Epithelial cell of prostate (primary cell): Measurements from ENCODE around the gene ARID5A.
"Not testable (repeated sequence)": the region's sequence is repeated elsewhere in the genome, so short reads cannot be mapped to it uniquely, and the experiment has no call there.

Source experiments
- DNase-seq: peaks from one replicate; pipeline ENCODE4 v3.0.0-alpha.2; 2011; ENCODE audit warnings: low read depth, low spot score
- H3K27ac ChIP-seq: fragments of 450-650 bp; 2 replicates; pipeline ENCODE4 v1.5.1; 2017; ENCODE audit warnings: mild to moderate bottlenecking

Gene ARID5A, protein sequence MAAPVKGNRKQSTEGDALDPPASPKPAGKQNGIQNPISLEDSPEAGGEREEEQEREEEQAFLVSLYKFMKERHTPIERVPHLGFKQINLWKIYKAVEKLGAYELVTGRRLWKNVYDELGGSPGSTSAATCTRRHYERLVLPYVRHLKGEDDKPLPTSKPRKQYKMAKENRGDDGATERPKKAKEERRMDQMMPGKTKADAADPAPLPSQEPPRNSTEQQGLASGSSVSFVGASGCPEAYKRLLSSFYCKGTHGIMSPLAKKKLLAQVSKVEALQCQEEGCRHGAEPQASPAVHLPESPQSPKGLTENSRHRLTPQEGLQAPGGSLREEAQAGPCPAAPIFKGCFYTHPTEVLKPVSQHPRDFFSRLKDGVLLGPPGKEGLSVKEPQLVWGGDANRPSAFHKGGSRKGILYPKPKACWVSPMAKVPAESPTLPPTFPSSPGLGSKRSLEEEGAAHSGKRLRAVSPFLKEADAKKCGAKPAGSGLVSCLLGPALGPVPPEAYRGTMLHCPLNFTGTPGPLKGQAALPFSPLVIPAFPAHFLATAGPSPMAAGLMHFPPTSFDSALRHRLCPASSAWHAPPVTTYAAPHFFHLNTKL

DNA sequence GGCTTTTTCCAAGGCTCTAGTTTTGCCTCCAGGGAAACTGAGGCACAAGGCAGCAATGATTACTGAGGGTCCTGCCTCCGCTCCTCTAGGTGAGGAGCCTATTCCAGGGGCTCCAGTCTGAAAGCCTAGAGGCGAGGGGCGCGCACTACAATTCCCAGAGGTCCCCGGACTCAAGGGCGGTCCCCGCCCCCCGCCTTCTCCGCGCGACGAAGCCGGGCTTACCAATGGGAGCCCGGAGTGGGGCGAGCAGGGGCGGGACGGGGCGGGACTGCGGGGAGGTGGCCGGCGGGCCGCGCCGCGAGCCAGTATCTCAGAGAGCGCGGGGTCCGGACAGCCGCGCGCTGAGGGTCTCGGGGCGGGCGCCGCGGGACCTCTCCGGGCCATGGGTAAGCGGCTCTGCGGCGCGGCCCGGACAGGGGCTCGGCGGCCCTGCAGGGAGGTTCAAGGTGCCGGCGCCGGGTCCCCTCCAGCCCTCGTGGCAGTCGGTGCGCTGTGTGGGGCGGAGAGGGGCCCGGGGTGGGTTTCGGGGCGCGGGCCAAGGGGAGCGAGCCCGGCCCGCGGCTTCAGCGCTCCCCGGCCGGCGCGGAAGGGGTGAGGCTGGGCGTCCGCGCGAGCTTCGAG is at the start of gene ARID5A:
ARID5A (plus strand) TSS at position 308 of the 621 bp plus-strand sequence; CDS start at position 383, 75 bp downstream.
- peak within 1 kb of the TSS; percentile 13 for H3K27ac ChIP-seq
- peak; percentile 34 for DNase-seq

DNA sequence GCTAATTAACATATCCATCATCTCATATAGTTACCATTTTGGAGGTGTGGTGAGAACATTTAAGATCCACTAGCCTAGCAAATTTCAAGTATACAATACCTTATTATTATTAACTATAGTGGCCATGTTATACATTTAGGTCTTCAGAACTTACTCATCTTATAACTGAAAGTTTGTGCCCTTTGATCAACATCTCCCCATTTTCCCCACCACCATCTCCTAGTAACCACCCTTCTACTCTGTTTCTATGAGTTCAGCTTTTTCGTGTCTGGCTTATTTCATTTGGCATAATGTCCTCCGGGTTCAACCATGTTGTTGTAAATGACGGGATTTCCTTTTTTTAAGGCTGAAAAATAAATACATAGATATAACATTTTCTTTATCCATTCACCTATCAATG is 47.3 kb upstream of the ARID5A start:
- no peak for DNase-seq
- H3K27ac ChIP-seq, result no peak overlapping the region

DNA sequence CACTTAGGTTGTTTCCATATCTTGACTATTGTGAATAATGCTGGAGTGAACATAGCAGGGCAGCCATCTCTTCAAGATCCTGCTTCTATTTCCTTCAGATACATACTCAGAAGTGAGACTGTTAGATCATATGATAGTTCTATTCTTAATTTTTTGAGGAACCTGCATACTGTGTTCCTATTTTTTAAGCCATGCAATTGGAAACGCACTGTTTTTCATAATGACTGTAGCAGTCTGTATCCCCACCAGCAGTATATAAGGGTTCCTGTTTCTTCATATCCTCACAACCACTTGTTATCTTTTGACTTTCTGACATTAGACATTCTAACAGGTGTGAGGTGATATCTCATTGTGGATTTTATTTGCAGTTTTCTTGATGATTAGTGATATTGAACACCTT is 46.9 kb upstream of the ARID5A start:
- DNase-seq, result no peak
- no peak overlapping the region for H3K27ac ChIP-seq

DNA sequence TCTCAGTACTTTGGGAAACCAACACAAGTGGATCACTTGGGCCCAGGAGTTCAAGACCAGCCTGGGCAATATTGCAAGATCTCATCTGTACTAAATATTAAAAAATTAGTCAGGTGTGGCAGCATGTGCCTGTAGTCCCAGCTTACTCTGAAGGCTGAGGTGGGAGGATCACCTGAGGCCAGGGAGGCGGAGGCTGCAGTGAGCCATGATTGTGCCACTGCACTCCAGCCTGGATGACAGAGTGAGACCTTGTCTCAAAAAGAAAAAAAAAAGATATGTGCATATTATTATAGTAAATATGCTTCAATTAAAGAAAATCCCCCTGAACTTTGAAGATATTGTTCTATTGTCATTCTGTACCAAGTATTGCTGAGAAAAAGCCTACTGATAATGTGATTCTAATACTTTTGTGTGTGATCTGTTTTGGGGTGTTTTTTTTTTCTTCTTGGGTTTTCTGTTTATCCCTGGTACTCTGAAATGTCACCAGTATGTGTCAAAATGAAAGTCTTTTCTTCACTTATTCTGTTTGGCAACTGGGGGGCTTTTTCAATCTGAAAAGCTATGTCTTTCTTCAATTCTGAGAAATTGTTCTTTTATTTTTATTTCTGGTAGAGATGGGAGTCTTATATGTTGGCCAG is 44.6 kb upstream of the ARID5A start:
- DNase-seq, result no peak
- H3K27ac ChIP-seq, result no peak overlapping the region

DNA sequence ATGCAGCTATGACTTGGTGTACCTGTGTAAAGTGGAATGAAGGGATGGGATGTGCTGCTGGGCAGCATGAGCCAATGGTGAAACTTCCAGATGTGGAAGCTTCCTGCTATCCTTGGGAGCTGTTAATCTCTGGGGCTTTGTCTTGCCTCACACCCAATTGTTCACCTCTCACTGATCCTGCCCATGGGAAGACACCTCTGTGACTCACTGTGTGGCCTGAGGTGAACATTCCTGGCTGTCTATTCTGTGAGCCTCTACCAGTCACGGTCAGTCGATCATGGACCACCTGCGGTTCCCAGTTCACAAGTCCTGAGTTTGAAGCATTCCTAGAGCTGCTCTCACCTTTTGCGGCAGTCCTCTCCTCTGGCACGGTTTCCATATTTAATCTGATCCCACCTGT is 43.5 kb upstream of the ARID5A start:
- H3K27ac ChIP-seq, result no peak overlapping the region
- DNase-seq, result peak; percentile 60

DNA sequence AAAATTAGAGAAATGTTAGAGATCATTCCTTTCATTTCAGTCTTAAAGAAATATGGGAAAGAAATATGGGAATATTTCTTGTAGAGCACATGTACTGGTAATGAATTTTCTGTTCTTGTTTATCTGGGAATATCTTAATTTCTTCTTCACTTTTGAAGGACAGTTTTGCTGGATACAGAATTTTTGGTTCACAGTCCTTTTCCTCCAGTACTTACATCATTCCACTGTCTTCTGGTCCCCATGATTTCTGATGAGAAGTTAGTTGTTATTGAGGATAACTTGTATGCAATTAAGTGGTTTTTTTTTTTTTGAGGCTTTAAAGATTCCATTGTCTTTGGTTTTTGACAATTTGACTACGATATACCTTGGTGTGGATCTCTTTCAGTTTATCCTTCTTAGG is 42.4 kb upstream of the ARID5A start:
- no peak for DNase-seq

DNA sequence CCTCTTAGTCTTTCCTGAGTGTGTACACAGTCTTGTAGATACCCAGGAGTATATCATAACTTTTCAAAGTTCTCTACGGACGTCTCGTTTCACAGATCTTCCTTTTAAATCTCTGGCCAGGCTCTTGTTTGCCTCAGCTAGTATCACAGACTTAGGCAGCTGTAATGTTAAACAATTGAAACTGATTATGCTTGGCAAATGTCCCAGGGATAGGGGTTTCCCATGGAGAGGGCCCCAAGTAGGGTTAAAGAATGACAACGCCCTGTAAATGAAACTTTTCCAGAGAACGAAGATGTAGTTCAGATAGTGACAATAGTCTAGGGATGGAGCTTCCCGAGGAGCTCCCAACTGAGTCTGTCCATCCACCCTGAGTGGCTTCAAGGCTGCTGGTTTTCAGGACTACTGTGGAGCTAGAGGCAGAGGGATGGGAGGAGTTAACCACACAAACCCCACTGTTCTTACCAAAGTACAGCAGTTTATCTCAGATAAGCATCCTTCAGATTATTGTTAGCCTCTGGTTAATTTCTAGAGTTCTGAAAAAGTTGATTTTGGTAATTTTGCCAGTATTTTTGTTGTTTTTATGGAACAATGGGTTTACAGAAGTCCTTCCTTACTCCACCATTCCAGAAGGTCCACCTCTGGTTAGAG is 40.4 kb upstream of the ARID5A start:
- H3K27ac ChIP-seq, result no peak overlapping the region
- no peak for DNase-seq

More for the DNA sequence above, 42.4 kb upstream of the ARID5A start:
- H3K27ac ChIP-seq, result no peak overlapping the region

DNA sequence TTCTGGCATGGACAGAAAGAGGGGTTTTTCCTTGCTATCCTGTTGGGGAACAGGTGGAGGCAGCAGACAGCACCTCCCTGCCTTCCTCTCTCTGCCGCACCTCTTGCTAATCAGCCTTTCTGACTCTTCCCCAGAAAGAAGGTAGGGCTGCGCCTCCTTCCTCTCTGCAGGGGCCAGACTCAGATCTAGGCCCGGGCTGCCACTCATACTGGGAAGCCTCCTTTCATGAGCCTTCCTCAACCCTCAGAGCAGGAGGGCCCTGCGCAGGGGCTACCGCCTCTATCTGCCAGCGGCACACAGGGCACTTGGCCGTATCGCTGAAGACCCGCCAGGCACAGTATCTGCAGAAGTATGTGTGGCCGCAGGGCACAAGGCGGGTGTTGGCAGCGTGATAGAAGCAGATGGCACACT is 38.5 kb upstream of the ARID5A start:
- DNase-seq, result no peak
- H3K27ac ChIP-seq, result no peak overlapping the region

DNA sequence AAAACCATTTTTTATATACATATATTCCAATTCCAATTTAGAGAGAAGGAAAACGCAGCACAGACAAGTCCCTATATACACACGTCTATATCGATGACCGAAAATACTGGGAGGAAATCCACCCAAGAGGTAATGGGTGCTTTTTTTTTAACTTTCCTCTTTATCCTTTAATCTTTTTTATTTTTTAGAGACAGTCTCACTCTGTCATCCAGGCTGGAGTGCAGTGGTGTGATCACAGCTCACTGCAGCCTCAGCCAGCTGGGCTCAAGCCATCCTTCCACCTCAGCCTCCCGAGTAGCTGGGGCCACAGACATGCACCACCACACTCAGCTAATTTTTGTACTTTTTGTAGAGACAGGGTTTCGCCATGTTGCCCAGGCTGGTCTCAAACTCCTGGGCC is 37.9 kb upstream of the ARID5A start:
- not testable (repeated sequence) for H3K27ac ChIP-seq, DNase-seq

DNA sequence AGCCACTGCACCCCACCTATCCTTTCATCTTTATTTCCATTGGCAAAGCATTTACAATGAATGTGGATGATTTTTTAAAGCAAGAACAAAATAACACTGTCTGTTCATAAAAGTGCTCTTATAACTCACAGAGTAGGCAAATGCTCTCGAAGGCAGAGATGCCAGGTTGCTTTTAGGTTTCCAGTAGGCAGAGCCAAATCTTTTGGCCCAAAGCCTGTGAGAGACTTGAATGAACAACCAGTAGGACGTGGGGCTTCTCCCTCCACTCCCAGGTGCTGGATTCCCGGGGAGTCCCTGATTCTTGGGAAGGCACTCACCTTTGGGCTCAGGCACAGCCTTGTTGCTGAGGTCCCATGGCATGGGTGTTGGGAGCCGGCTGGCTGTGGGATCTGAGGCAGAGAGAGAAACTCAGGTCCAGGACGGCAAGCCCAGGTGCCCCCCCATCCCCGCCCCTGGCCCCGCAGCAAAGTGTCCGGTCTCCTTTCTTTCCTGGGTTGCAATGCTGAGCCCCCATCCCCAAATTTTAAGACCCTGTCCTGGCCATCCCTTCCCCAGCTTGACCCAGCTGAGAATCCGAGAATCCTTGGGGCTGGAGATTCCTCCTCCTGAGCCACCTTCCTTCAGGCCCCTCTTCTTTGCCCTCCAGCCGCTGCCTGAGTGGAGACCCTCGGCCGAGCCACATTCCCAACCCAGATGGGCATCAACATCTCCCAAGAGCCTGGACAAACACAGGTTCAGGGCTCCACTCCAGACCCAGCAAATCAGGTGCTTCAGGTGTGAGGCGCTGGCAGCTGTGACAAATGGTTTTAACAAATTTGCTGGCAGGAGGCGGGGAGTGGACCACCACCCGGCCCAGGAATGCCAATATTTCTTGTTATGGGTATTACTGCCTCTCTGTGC is 37.2 kb upstream of the ARID5A start:
- H3K27ac ChIP-seq, result no peak overlapping the region
- no peak for DNase-seq

DNA sequence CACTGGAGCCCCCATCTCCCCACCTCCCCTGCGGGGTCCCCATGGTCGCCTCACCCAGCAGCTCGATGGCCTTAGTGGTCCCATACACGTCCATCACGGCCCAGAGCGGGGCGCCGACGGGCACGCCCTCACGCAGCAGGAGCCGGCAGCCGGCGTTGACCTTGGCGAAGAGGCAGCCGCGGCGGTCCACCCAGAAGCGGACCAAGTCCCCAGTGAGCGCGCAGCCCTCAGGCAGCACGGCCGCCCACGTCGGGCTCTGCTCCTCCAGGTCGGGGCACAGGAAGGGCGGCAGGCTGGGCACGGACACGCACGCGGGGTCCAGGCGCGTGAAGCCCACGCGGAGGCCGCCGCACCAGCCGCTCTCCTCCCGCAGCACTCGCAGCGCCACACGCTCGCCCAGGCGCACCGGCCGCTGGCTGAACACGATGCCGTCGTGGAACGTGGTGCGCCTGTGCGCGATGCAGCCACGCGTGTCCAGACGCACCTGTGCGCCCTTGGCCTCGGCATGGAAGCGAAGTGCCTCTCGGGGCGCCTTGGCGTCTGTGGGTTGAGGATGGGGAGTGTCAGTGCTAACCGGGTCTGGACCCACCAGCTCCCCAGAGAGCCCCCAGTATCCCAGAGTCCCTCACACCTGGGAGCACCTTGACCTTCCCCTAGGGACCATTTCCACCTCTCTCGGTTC is 36.0 kb upstream of the ARID5A start:
- DNase-seq, result no peak
- H3K27ac ChIP-seq, result no peak overlapping the region

DNA sequence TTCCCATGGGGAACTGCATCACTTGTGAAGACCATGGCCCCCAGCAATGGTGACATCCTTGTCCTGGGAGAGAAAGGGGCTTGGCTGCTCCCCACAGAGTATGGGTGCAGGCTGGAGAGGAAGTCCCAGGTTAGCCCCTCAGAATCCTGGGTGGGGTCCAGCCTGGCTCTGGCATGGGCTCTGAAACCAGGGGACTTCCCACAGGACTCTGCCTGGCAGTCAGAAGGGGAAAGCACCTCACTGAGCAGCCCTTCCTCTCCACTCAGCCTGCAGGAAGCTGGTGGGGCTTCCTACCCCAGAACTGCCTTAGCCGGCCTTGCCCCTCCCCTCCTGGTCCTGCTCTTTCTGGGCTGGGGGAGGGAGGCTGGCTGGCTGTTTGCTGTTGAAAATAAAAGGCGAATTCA is 35.1 kb upstream of the ARID5A start:
- DNase-seq, result no peak
- H3K27ac ChIP-seq, result no peak overlapping the region

DNA sequence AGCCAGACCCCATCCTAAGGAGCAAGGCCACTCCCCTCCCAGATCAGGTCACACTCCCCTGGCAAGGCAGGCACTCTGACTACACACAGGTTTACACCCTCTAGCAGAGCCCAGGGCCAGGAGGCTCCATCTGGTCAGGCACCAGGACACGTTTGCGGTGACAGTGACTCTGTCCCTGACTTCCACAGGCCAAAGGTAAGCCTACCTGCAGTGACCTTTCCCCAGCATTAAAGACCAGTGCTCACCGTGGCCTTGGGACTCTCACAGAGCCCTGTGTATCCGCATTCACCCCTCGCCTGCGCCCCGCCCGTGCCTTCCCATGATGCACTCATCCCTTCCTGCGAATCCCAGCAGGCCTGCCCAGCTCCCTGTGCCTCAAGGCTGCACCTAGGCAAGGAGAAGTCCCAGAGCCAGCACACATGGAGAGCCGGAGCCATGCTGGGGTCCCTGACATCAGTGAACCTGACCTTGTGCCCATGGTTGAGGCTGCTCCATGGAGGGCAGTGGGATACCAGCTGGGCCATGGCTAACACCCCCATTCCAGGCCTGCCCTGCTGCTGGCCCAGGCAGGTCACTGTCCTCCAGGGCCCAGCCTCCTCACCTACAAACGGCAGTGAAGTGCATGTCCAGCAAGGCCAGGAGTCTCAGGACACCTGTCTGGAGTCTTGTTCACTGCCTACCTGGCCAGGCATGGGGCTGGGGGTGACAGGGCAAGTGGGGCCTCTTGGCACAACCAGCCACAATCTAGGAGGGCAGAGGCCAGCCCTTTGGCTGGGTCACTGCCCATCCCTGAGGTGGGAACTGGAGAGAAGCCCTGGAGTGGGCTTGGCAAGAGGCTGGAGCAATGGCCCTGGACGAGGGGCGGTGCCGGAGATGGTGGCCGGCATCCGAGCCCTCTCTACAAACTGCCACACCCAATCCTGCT is 34.4 kb upstream of the ARID5A start:
- no peak overlapping the region for H3K27ac ChIP-seq
- DNase-seq, result no peak

DNA sequence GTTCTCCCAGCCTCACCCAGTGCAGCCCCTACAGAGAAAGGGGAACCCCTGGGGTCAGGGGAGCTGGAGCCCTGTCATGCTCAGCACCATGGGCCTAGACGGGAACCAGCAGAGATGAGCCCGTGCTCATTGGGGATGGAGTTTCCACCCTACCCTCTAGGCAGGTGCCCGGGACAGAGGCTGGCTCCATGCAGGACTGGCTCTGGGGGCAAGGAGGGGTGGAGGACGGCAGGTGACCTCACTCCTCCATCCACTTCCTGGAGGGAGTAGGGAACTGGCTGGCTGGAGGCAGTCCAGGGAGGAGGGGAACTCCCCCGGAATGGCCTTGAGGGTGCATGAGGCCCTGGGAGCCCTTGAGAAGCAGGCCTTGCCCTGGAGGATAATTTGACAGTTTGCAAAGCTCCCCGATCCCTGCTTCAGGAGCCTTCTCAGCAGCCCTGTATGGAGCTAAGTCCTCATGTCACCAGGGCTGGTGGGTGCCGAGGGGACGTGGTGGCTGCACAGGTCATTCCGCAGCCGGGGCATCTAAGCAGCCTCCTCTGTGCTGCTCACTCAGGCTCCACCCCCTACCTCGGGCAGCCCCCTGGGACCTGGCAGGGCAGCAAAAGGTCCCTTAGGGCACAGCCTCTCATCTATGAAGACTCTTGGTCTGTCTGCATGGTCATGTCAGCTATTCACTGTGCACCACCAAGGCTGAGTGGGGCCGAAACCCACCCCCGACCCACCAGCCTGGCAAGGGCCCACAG is 33.5 kb upstream of the ARID5A start:
- DNase-seq, result no peak
- no peak overlapping the region for H3K27ac ChIP-seq

DNA sequence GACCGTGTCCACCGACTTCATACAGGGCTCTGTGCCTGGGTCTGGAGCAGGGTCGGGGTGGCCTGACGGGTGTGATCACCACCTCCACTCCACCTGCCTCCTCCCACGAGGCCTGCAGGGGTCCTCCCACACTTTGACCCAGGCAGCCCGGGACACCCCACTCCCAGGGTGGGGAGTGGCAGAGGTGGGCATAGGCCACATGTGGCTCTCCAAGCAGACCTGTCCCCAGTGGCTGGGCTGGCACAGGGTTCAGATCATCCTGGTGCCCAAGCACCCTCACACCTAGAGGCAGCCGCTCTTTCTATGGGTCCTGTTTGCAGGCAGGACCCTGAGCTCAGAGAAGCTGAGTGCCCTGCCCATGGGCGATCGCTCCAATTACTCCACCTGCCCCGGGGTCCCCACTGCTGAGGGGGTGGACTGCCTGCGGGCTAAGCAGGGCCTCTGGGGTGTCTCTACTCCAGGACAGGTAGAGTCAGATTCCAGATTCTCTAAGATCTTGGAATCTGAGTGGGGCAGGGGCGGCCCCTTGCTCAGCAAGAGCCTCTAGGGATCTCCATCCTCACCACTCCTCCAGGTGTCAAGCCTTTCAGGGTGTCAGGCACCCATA is 32.8 kb upstream of the ARID5A start:
- H3K27ac ChIP-seq, result no peak overlapping the region
- no peak for DNase-seq

DNA sequence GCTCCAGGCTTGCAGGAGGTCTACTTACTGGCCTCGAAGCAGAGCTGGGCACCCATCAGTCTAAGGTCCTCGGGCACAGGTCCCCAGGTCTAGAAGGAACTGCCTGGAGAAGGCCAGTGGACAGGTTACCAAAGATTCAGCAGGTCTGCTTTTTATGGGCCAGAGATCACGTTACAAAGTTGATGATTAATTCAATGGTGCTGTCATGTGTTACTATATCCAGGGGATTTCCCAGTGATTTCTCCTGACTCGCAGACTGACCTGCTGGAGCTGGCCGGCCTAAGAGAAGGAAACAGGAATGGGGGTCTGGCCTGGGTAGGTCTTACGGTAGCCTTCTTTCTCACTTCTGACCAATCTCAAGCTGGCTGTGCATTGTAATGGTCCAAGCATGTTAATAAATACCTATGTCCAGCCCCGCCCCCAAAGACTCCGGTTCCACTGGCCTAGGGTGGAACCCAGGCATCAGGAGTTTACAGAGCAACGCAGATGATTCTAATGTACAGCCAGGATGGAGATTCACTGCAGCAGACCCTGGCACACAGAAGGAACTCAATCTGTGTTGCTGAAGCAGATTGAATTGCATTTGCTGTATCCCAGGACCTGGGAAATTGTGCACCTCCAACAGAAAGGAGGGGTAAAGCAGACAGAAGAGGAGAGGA is 31.2 kb upstream of the ARID5A start, which contains the start of gene NEURL3:
NEURL3 (minus strand) TSS at position 127 of the 659 bp plus-strand sequence; CDS start at position 56, 71 bp downstream.
- H3K27ac ChIP-seq, result no peak within 1 kb of the TSS
- peak; percentile 52 for DNase-seq
